TTC549 (cell line): ENCODE measurements around the gene LY86.
"Not testable (repeated sequence)": the region's sequence is repeated elsewhere in the genome, so short reads cannot be mapped to it uniquely, and the experiment has no call there.

ENCODE experiments used
- FAIRE-seq: peaks from 2 replicates; lab custom pipeline; 2012; peaks lifted over from hg19 to GRCh38; lab: Jason Lieb, UNC

Gene LY86

GRCh38 chr6:6596529-6597328 lies 8.2 kb downstream of the LY86 start:
- no peak for FAIRE-seq

GRCh38 chr6:6597682-6598081 lies 9.2 kb downstream of the LY86 start:
- no peak for FAIRE-seq

GRCh38 chr6:6599468-6599873 lies 11.0 kb downstream of the LY86 start:
- no peak for FAIRE-seq

- FAIRE-seq, result no peak
Observed at GRCh38 chr6:6600875-6601274, 12.4 kb downstream of the LY86 start.

- FAIRE-seq, result no peak
Observed at GRCh38 chr6:6602262-6602661, 13.7 kb downstream of the LY86 start.

- FAIRE-seq, result no peak
Observed at GRCh38 chr6:6603317-6603716, 14.8 kb downstream of the LY86 start.

GRCh38 chr6:6604015-6604414 lies 15.5 kb downstream of the LY86 start:
- no peak for FAIRE-seq

GRCh38 chr6:6604566-6604965 lies 16.0 kb downstream of the LY86 start:
- FAIRE-seq, result no peak

GRCh38 chr6:6605873-6606272 lies 17.4 kb downstream of the LY86 start:
- no peak for FAIRE-seq

GRCh38 chr6:6606391-6607030 lies 18.0 kb downstream of the LY86 start:
- FAIRE-seq, result not testable (repeated sequence)

GRCh38 chr6:6609450-6609849 lies 20.9 kb downstream of the LY86 start:
- no peak for FAIRE-seq

- no peak for FAIRE-seq
Observed at GRCh38 chr6:6610031-6610591, 21.6 kb downstream of the LY86 start.

- FAIRE-seq, result no peak
Observed at GRCh38 chr6:6611486-6611885, 23.0 kb downstream of the LY86 start.

- no peak for FAIRE-seq
Observed at GRCh38 chr6:6612308-6612707, 23.8 kb downstream of the LY86 start.

GRCh38 chr6:6613103-6613718 lies 24.7 kb downstream of the LY86 start:
- FAIRE-seq, result not testable (repeated sequence)

- FAIRE-seq, result no peak
Observed at GRCh38 chr6:6614096-6614982, 25.8 kb downstream of the LY86 start.

- FAIRE-seq, result no peak
Observed at GRCh38 chr6:6614983-6615349, 26.4 kb downstream of the LY86 start.

GRCh38 chr6:6616656-6617055 lies 28.1 kb downstream of the LY86 start:
- no peak for FAIRE-seq

GRCh38 chr6:6619021-6619794 lies 30.7 kb downstream of the LY86 start:
- FAIRE-seq, result no peak

GRCh38 chr6:6620766-6621425 lies 32.4 kb downstream of the LY86 start:
- FAIRE-seq, result no peak

- no peak for FAIRE-seq
Observed at GRCh38 chr6:6622501-6622900, 34.0 kb downstream of the LY86 start.
